MM.1S (cell line): ENCODE data around the gene DSE.

ENCODE experiments used
- DNase-seq: peaks from one replicate; pipeline ENCODE4 v3.0.0-alpha.2; 2015
- H2AFZ ChIP-seq: fragments of 300-600 bp; sonication (generic); 2 replicates; pipeline ENCODE4 v1.6.0; 2016; ENCODE audit warnings: antibody characterized with exemption, low read length
- H3F3A ChIP-seq: fragments of 300-600 bp; sonication (generic); 2 replicates; pipeline ENCODE4 v1.6.1; 2016; ENCODE audit warnings: mild to moderate bottlenecking, antibody characterized with exemption, low read length, moderate library complexity, mixed read lengths; ENCODE audit not compliant: insufficient read depth
- H3K27ac ChIP-seq: fragments of 300-600 bp; sonication (generic); 2 replicates; pipeline ENCODE4 v1.5.1; 2016; ENCODE audit warnings: mild to moderate bottlenecking, low read length
- H3K27me3 ChIP-seq: fragments of 300-600 bp; sonication (generic); replicated peaks from 2 replicates; pipeline ENCODE4 v1.6.0; 2016; ENCODE audit warnings: low read length; ENCODE audit not compliant: insufficient read depth
- H3K36me3 ChIP-seq: fragments of 300-600 bp; sonication (generic); replicated peaks from 2 replicates; pipeline ENCODE4 v1.6.1; 2016; ENCODE audit warnings: mild to moderate bottlenecking, low read length, mixed read lengths; ENCODE audit not compliant: insufficient read depth
- H3K4me1 ChIP-seq: fragments of 300-600 bp; sonication (generic); 2 replicates; pipeline ENCODE4 v1.6.1; 2016; ENCODE audit warnings: low read length, mixed read lengths
- H3K4me2 ChIP-seq: fragments of 300-600 bp; sonication (generic); 2 replicates; pipeline ENCODE4 v1.6.0; 2016; ENCODE audit warnings: low read depth, low read length
- H3K4me3 ChIP-seq: fragments of 300-600 bp; sonication (generic); 2 replicates; pipeline ENCODE4 v1.5.1; 2016; ENCODE audit warnings: low read length, mixed read lengths
- H3K79me2 ChIP-seq: fragments of 300-600 bp; sonication (generic); 2 replicates; pipeline ENCODE4 v1.6.1; 2016; ENCODE audit warnings: mixed run types, low read length, mixed read lengths
- H3K9ac ChIP-seq: fragments of 300-600 bp; sonication (generic); 2 replicates; pipeline ENCODE4 v1.6.1; 2016; ENCODE audit warnings: low read length, mixed read lengths
- H3K9me2 ChIP-seq: fragments of 300-600 bp; sonication (generic); replicated peaks from 2 replicates; pipeline ENCODE4 v1.6.1; 2016; ENCODE audit warnings: mild to moderate bottlenecking, low read length, mixed read lengths; ENCODE audit not compliant: insufficient read depth
- H3K9me3 ChIP-seq: fragments of 300-600 bp; sonication (generic); replicated peaks from 2 replicates; pipeline ENCODE4 v1.6.1; 2016; ENCODE audit warnings: mild to moderate bottlenecking, low read length, mixed read lengths; ENCODE audit not compliant: insufficient read depth
- H4K20me1 ChIP-seq: fragments of 300-600 bp; sonication (generic); 2 replicates; pipeline ENCODE4 v1.6.1; 2016; ENCODE audit warnings: mild to moderate bottlenecking, low read length, moderate library complexity, mixed read lengths; ENCODE audit not compliant: insufficient read depth
- CTCF ChIP-seq: fragments of 300-600 bp; sonication (generic); IDR thresholded peaks from 2 replicates; pipeline ENCODE4 v1.5.1; 2016; ENCODE audit warnings: antibody characterized with exemption, low read length, mixed read lengths
- EZH2 ChIP-seq: fragments of 300-600 bp; sonication (generic); optimal IDR thresholded peaks from 2 replicates; pipeline ENCODE3; 2017; ENCODE audit warnings: low read depth, mild to moderate bottlenecking, antibody characterized with exemption, low read length, mixed read lengths
- EZH2phosphoT487 ChIP-seq: fragments of 300-600 bp; sonication (generic); IDR thresholded peaks from 2 replicates; pipeline ENCODE4 v1.6.1; 2018; ENCODE audit warnings: antibody characterized with exemption, low read length

DSE gene

GRCh38 chr6:116471531-116471930 is 100.8 kb downstream of the DSE start:
- Histone ChIP-seq H3K9me3 (no peaks in the 10 kb centered on the region), H2AFZ (no peak overlapping the region), H3K9me2 (no peaks in the 10 kb centered on the region), H3K27ac (no peak overlapping the region), H3K27me3 (no peaks in the 10 kb centered on the region), H3K4me2 (no peak overlapping the region), H3K4me1 (peaks cover 13% of the 10 kb centered on the region), H3K36me3 (no peaks in the 10 kb centered on the region), H4K20me1 (no peaks in the 10 kb centered on the region), H3K4me3 (no peak overlapping the region), H3K79me2 (no peaks in the 10 kb centered on the region), H3K9ac (no peak overlapping the region), H3F3A (peaks cover 6% of the 10 kb centered on the region)
- no peak for DNase-seq
- TF ChIP-seq CTCF (no peak), EZH2phosphoT487 (no peak), EZH2 (no peak)

- H3K4me2 ChIP-seq: no peak overlapping the region
- no peak overlapping the region for H2AFZ ChIP-seq
- no peak overlapping the region for H3K27ac ChIP-seq
- H3K9me3 ChIP-seq: no peaks in the 10 kb centered on the region
- peaks cover 6% of the 10 kb centered on the region for H3F3A ChIP-seq
- H3K79me2 ChIP-seq: no peaks in the 10 kb centered on the region
- H3K9me2 ChIP-seq: no peaks in the 10 kb centered on the region
- H3K36me3 ChIP-seq: no peaks in the 10 kb centered on the region
- no peaks in the 10 kb centered on the region for H4K20me1 ChIP-seq
- H3K4me3 ChIP-seq: no peak overlapping the region
- H3K4me1 ChIP-seq: peaks cover 13% of the 10 kb centered on the region
- TF ChIP-seq CTCF: no peak
- no peak for TF ChIP-seq EZH2
- no peak overlapping the region for H3K9ac ChIP-seq
- no peak for DNase-seq
- no peaks in the 10 kb centered on the region for H3K27me3 ChIP-seq
Observed at GRCh38 chr6:116472706-116473105, 102.0 kb downstream of the DSE start.

- Histone ChIP-seq H3K36me3 (no peaks in the 10 kb centered on the region), H3K9ac (no peak overlapping the region), H2AFZ (no peak overlapping the region), H3K27me3 (no peaks in the 10 kb centered on the region), H3K4me2 (peak overlapping the region; percentile 81), H3K4me3 (no peak overlapping the region), H3K79me2 (no peaks in the 10 kb centered on the region), H3K27ac (no peak overlapping the region), H3K9me2 (no peaks in the 10 kb centered on the region), H4K20me1 (no peaks in the 10 kb centered on the region), H3K9me3 (no peaks in the 10 kb centered on the region), H3K4me1 (peaks cover 13% of the 10 kb centered on the region), H3F3A (peaks cover 6% of the 10 kb centered on the region)
- TF ChIP-seq EZH2 (no peak), EZH2phosphoT487 (no peak), CTCF (no peak)
- DNase-seq: no peak
Observed at GRCh38 chr6:116475141-116475540, 104.4 kb downstream of the DSE start.
